AG09319 (cell line): Measurements from ENCODE around the gene CRX.

Experiments used
- DNase-seq: peaks from one replicate; pipeline ENCODE4 v3.0.0-alpha.2; 2010; ENCODE audit warnings: low read depth; ENCODE audit errors: extremely low read depth
- CTCF ChIP-seq: IDR thresholded peaks from 2 replicates; pipeline ENCODE4 v1.5.1; 2011; ENCODE audit warnings: low read depth, mild to moderate bottlenecking, inconsistent platforms, low read length, moderate library complexity

CRX gene

DNA sequence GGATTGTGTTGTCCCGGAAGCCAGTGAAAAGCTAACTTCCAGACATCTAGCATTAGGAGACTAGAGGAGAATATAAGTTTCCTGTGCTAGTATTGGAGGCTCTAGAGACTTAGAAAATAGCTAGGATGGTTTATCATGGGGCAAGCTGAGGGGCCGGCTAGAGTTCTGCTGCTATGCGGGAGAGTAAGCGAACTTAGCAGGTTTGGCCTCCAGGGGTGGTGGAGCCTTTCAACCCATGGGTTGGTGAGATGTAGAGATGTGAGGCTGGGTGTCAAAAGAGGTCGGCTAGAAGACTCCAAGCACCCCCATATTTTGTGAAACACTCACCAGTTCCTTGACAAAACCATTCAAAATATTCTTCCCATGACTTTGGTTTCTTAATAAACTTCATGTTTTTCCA, 60.0 kb downstream of the CRX start:
- no peak for DNase-seq
- TF ChIP-seq CTCF, result no peak

DNA sequence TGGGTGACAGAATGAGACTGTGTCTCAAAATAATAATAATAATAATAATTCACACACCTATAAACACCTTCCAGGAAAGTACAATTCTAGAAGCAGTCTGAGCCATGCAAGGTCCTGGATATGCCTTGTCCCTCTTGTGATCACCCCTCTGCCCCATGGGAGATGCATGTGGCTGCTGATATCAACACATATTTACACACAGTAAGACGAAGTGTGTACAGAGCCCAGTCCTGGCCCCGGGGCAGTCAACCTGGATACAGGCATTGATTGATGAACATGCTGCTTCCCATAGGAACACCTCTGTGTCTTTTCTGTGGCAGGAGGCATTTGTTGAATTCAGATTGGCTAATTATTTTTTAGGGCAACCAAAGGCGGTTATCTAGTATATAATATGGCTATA, 61.2 kb downstream of the CRX start:
- no peak for DNase-seq
- TF ChIP-seq CTCF, result no peak

- no peak for TF ChIP-seq CTCF
- no peak for DNase-seq
Measured at GRCh38 chr19:47885067-47885463, 63.3 kb downstream of the CRX start.

DNA sequence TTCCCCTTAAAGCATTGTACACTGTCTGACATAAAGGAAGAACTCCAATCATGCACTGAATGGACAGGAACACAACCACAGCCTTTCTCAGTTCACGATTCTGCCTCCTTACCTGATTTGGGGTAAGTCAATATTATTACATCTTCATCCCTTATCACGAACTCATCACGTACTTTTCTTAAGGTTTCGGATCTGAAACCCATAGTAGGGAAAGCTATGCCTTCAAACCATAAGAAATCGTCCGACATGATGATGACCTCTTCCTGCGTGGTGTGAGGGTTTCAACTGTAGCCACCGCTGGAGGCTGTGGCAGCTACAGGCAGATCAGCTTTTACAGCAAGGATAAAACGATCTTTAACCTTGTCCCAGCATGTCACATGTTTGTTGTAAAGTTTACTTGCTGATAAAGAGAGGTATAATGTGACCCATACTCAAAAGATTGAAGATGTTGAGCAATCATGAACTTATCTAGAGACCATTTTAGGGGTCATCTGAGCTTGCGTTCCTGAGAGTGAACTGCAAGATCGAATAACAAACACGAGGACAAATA, 64.3 kb downstream of the CRX start, which contains the start of gene SULT2A1:
TSS of gene SULT2A1 (minus strand) at position 306 of the 550 bp plus-strand sequence. CDS start at position 248, 58 bp downstream.
- DNase-seq, result no peak
- no peak for TF ChIP-seq CTCF

GRCh38 chr19:47890865-47891621, 69.3 kb downstream of the CRX start:
- TF ChIP-seq CTCF, result no peak

GRCh38 chr19:47891622-47891922, 69.8 kb downstream of the CRX start:
- no peak for DNase-seq
- TF ChIP-seq CTCF, result no peak

More at GRCh38 chr19:47890865-47891621, 69.3 kb downstream of the CRX start:
- no peak for DNase-seq

DNA sequence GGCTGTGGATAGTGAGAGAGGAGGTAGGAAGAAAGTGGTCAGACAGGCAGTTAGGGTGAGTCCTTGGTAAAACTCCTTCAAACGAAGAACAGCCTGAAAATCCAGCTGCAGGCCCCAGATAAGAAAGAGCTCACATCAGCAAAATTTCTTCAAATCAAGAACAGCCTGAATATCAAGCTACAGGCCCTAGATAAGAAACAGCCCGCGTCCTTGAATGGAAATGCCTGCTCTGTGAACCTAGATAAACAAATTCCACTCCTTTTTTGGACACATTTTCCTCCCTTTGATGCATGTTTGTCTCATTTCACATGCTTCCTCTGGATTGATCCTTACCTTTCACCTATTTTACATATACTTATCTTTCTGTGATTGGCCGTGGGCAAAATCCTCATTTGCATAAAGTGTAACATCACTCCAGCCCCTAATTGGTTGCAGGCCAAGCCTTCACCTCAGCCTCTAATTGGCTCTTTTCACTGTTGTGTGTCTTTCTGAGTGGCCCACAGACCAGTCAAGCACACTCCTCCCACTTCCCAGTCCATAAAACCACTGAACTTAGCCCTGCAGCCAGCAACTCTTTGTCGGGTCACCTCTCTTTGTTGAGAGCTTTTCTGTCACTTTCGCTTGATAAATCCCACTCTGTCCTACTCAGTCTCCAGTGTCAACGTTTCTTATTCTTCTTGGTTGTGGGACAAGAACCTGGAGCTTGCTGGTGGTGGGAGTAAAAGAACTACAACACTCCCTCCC, 70.4 kb downstream of the CRX start:
- DNase-seq, result no peak
- no peak for TF ChIP-seq CTCF
